Vagina (tissue), 2 donors: ENCODE results near the gene MTHFD1L. TPM values are rescaled to one million over a fixed set of nuclear protein-coding genes. Genes with fewer than 3 reads are reported as not detected.

ENCODE experiments used
- DNase-seq, 2 donors: peaks; one replicate each; pipeline ENCODE4 v3.0.0-alpha.2; 2017; ENCODE audit errors: extremely low spot score in 2 of 2
- H3K27ac ChIP-seq: fragments of 200-600 bp; sonication (generic); one replicate; pipeline ENCODE4 v1.5.1; 2019
- H3K27me3 ChIP-seq: fragments of 200-600 bp; sonication (generic); one replicate; pipeline ENCODE4 v1.5.1; 2019
- H3K36me3 ChIP-seq, 2 donors: fragments of 200-600 bp; sonication (generic); one replicate each; pipeline ENCODE4 v1.5.1; 2017 to 2019
- H3K4me1 ChIP-seq: fragments of 200-600 bp; sonication (generic); one replicate; pipeline ENCODE4 v1.5.1; 2019
- H3K4me3 ChIP-seq, 2 donors: fragments of 200-600 bp; sonication (generic); 1 replicate in 1 of 2; 2 replicates in 1 of 2; pipeline ENCODE4 v1.5.1; 2016 to 2019
- H3K9me3 ChIP-seq: fragments of 200-600 bp; sonication (generic); one replicate; pipeline ENCODE4 v1.5.1; 2019
- CTCF ChIP-seq, 3 experiments: fragments of 450-650 bp in 2 of 3; fragments of 200-600 bp in 1 of 3; sonication (generic) in 1 of 3; IDR thresholded peaks; one replicate each; pipeline ENCODE4 v1.5.1; 2017 to 2019; ENCODE audit warnings: antibody characterized with exemption in 3 of 3, mild to moderate bottlenecking in 2 of 3, moderate library complexity in 2 of 3
- POLR2A ChIP-seq, 2 donors: fragments of 450-650 bp; IDR thresholded peaks; one replicate each; pipeline ENCODE4 v1.6.1; 2017; ENCODE audit warnings: antibody characterized with exemption in 2 of 2, mild to moderate bottlenecking in 2 of 2, moderate library complexity in 2 of 2
- POLR2AphosphoS5 ChIP-seq, 2 donors: sonication (generic); formaldehyde crosslinking; IDR thresholded peaks; one replicate each; pipeline ENCODE4 v1.9.0; 2017; ENCODE audit warnings: antibody characterized with exemption in 2 of 2, mild to moderate bottlenecking in 2 of 2, low read depth in 1 of 2; ENCODE audit not compliant: insufficient read depth in 1 of 2
- intact Hi-C: fragments of 100-400 bp; cut with DNase I; formaldehyde crosslinking; loops from one replicate; pipeline ENCODE4 v1.15.1; 2023
- total RNA-seq: library from RNA; depleted of rRNA; stranded (reverse); fragments of >200 nt; gene quantifications from one replicate; pipeline ENCODE4 v1.2.3, GENCODE V29; 2016

Gene MTHFD1L
- total RNA-seq, 1 donor from 2014 or later = 2.7 TPM

DNA sequence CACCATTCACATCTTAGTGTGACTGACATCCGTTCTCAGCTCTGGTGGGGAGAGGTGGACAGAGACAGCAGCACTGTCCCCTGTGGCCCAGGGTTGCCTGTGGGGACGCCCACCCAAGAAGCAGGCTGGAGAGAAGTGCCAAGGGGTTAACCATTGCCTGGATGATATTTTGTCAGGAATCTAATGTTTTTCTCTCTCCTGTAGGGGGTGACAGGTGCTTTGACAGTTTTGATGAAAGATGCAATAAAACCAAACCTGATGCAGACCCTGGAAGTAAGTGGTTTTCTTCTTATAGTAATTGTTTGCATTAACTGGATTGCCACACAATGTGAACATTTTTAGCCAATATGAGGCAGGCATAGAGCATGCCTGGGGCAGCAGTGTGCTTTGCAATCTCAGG is 99.3 kb downstream of the MTHFD1L start:
- no peak overlapping the region for H3K27ac ChIP-seq
- intact Hi-C loops = no loop called here
- no peak overlapping the region for H3K4me3 ChIP-seq
- H3K36me3 ChIP-seq = no peaks in the 10 kb centered on the region
- H3K4me1 ChIP-seq = no peaks in the 10 kb centered on the region
- no peaks in the 10 kb centered on the region for H3K9me3 ChIP-seq
- TF ChIP-seq CTCF (IDR thresholded peaks at IDR 0.05) = no peak
- TF ChIP-seq POLR2AphosphoS5 (IDR thresholded peaks at IDR 0.05; ENCODE audit: insufficient read depth in 1 of 2, low read depth in 1 of 2) = no peak
- TF ChIP-seq POLR2A (IDR thresholded peaks at IDR 0.05) = no peak
- no peaks in the 10 kb centered on the region for H3K27me3 ChIP-seq
- DNase-seq = no peak

- H3K4me3 ChIP-seq = no peak overlapping the region
- intact Hi-C loops = no loop called here
These were observed 101.3 kb downstream of the MTHFD1L start for GRCh38 chr6:150966786-150967185.

GRCh38 chr6:150967381-150967780 is 101.9 kb downstream of the MTHFD1L start:
- intact Hi-C loops = no loop called here
- no peaks in the 10 kb centered on the region for H3K36me3 ChIP-seq
- TF ChIP-seq CTCF (IDR thresholded peaks at IDR 0.05) (no peak), POLR2A (IDR thresholded peaks at IDR 0.05) (no peak), POLR2AphosphoS5 (IDR thresholded peaks at IDR 0.05; ENCODE audit: insufficient read depth in 1 of 2, low read depth in 1 of 2) (no peak)
- no peak overlapping the region for H3K4me3 ChIP-seq
- H3K27me3 ChIP-seq = no peaks in the 10 kb centered on the region
- H3K4me1 ChIP-seq = no peaks in the 10 kb centered on the region
- DNase-seq = no peak
- no peaks in the 10 kb centered on the region for H3K9me3 ChIP-seq
- no peak overlapping the region for H3K27ac ChIP-seq

More at GRCh38 chr6:150966786-150967185, 101.3 kb downstream of the MTHFD1L start:
- Histone ChIP-seq H3K9me3 (no peaks in the 10 kb centered on the region), H3K36me3 (no peaks in the 10 kb centered on the region), H3K27me3 (no peaks in the 10 kb centered on the region), H3K4me1 (no peaks in the 10 kb centered on the region), H3K27ac (no peak overlapping the region)
- no peak for DNase-seq
- TF ChIP-seq POLR2A (IDR thresholded peaks at IDR 0.05) (no peak), CTCF (IDR thresholded peaks at IDR 0.05) (no peak), POLR2AphosphoS5 (IDR thresholded peaks at IDR 0.05; ENCODE audit: insufficient read depth in 1 of 2, low read depth in 1 of 2) (no peak)

GRCh38 chr6:150967910-150968309 is 102.4 kb downstream of the MTHFD1L start:
- no peak overlapping the region for H3K4me3 ChIP-seq
- intact Hi-C loops = no loop called here
- H3K9me3 ChIP-seq = no peaks in the 10 kb centered on the region
- H3K4me1 ChIP-seq = no peaks in the 10 kb centered on the region
- H3K36me3 ChIP-seq = no peaks in the 10 kb centered on the region
- TF ChIP-seq POLR2AphosphoS5 (IDR thresholded peaks at IDR 0.05; ENCODE audit: insufficient read depth in 1 of 2, low read depth in 1 of 2) (no peak), CTCF (IDR thresholded peaks at IDR 0.05) (no peak), POLR2A (IDR thresholded peaks at IDR 0.05) (no peak)
- DNase-seq = no peak
- no peaks in the 10 kb centered on the region for H3K27me3 ChIP-seq
- H3K27ac ChIP-seq = no peak overlapping the region

DNA sequence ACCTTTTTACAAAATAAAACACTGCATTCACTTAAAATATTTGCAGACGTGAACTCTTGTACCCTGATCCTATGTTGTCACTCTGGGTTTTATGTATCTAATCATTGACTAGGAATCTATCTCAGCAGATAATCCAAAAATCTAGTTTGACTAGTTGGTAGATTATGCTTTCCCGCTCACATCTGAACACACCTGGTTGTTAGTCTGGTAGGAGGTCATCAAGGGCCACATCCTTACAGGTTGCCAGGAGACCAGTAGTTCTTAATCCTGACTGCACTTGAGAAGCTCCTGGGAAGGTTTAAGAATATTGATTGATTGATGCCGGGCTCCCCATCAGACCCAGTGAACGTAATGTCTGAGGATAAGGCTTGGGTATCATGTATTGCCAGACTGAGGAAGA is 104.4 kb downstream of the MTHFD1L start:
- no peak for TF ChIP-seq POLR2A (IDR thresholded peaks at IDR 0.05)
- no peak for TF ChIP-seq POLR2AphosphoS5 (IDR thresholded peaks at IDR 0.05; ENCODE audit: insufficient read depth in 1 of 2, low read depth in 1 of 2)
- no peak for TF ChIP-seq CTCF (IDR thresholded peaks at IDR 0.05)
- DNase-seq = no peak
- no peaks in the 10 kb centered on the region for H3K27me3 ChIP-seq
- intact Hi-C loops = no loop called here
- H3K27ac ChIP-seq = no peak overlapping the region
- H3K9me3 ChIP-seq = no peaks in the 10 kb centered on the region
- no peak overlapping the region for H3K4me3 ChIP-seq
- no peaks in the 10 kb centered on the region for H3K36me3 ChIP-seq
- H3K4me1 ChIP-seq = no peaks in the 10 kb centered on the region
